MM.1S (cell line): Measurements from ENCODE around the gene SCRG1.

ENCODE experiments used
- EZH2 ChIP-seq: fragments of 300-600 bp; sonication (generic); optimal IDR thresholded peaks from 2 replicates; pipeline ENCODE3; 2017; ENCODE audit warnings: low read depth, mild to moderate bottlenecking, antibody characterized with exemption, low read length, mixed read lengths
- EZH2phosphoT487 ChIP-seq: fragments of 300-600 bp; sonication (generic); IDR thresholded peaks from 2 replicates; pipeline ENCODE4 v1.6.1; 2018; ENCODE audit warnings: antibody characterized with exemption, low read length
- TF ChIP-seq, protein P1 (sequence below): fragments of 300-600 bp; sonication (generic); IDR thresholded peaks from 2 replicates; pipeline ENCODE4 v1.5.1; 2016; ENCODE audit warnings: antibody characterized with exemption, low read length, mixed read lengths

DNA sequence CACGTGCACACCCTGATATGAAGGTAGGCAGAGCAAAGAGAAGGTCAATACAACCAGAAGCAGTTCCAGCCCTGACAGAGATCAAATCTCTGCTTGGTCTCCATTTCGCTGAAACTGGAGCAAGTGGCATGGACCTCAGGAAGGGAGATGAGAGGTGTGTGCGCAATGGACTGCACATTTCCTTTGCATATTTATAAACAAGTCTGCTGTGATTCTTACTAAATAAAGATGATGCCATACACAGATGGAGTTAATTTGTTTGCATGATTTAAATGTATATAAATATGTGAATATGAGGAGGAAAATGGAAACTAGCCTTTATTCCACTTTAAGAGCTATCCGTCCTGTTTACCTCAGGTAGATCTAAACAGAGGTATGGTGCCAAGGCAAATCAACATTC is 2.1 kb upstream of the SCRG1 start:
- TF ChIP-seq, protein P1, sequence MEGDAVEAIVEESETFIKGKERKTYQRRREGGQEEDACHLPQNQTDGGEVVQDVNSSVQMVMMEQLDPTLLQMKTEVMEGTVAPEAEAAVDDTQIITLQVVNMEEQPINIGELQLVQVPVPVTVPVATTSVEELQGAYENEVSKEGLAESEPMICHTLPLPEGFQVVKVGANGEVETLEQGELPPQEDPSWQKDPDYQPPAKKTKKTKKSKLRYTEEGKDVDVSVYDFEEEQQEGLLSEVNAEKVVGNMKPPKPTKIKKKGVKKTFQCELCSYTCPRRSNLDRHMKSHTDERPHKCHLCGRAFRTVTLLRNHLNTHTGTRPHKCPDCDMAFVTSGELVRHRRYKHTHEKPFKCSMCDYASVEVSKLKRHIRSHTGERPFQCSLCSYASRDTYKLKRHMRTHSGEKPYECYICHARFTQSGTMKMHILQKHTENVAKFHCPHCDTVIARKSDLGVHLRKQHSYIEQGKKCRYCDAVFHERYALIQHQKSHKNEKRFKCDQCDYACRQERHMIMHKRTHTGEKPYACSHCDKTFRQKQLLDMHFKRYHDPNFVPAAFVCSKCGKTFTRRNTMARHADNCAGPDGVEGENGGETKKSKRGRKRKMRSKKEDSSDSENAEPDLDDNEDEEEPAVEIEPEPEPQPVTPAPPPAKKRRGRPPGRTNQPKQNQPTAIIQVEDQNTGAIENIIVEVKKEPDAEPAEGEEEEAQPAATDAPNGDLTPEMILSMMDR, result no peak
- TF ChIP-seq EZH2 (no peak), EZH2phosphoT487 (no peak)
